ENCODE results near the gene CEBPZOS.

CEBPZOS gene

GRCh38 chr2:37181726-37182684 lies 14.3 kb upstream of the CEBPZOS start:
- no peak for ATAC-seq
- no peak for TF ChIP-seq ZNF565 (CRISPR knock-in tag; conservative IDR thresholded peaks at IDR 0.05; ENCODE audit: low read depth)
- TF ChIP-seq TCF4 (CRISPR knock-in tag; IDR thresholded peaks at IDR 0.05; ENCODE audit: borderline replicate concordance), result no peak
- TF ChIP-seq ESRRG (CRISPR knock-in tag; IDR thresholded peaks at IDR 0.05), result no peak
- TF ChIP-seq ZC3H10 (CRISPR knock-in tag; IDR thresholded peaks at IDR 0.05), result no peak
- no peak for TF ChIP-seq CSDC2 (CRISPR knock-in tag; IDR thresholded peaks at IDR 0.05)
- TF ChIP-seq CSRNP3 (CRISPR knock-in tag; IDR thresholded peaks at IDR 0.05), result no peak
- TF ChIP-seq PPARA (CRISPR knock-in tag; IDR thresholded peaks at IDR 0.05; ENCODE audit: borderline replicate concordance), result no peak
- TF ChIP-seq, protein P1, sequence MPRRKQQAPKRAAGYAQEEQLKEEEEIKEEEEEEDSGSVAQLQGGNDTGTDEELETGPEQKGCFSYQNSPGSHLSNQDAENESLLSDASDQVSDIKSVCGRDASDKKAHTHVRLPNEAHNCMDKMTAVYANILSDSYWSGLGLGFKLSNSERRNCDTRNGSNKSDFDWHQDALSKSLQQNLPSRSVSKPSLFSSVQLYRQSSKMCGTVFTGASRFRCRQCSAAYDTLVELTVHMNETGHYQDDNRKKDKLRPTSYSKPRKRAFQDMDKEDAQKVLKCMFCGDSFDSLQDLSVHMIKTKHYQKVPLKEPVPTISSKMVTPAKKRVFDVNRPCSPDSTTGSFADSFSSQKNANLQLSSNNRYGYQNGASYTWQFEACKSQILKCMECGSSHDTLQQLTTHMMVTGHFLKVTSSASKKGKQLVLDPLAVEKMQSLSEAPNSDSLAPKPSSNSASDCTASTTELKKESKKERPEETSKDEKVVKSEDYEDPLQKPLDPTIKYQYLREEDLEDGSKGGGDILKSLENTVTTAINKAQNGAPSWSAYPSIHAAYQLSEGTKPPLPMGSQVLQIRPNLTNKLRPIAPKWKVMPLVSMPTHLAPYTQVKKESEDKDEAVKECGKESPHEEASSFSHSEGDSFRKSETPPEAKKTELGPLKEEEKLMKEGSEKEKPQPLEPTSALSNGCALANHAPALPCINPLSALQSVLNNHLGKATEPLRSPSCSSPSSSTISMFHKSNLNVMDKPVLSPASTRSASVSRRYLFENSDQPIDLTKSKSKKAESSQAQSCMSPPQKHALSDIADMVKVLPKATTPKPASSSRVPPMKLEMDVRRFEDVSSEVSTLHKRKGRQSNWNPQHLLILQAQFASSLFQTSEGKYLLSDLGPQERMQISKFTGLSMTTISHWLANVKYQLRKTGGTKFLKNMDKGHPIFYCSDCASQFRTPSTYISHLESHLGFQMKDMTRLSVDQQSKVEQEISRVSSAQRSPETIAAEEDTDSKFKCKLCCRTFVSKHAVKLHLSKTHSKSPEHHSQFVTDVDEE (CRISPR knock-in tag; IDR thresholded peaks at IDR 0.05), result no peak
- no peak for TF ChIP-seq RARB (CRISPR knock-in tag; IDR thresholded peaks at IDR 0.05)
- TF ChIP-seq ISL1 (CRISPR knock-in tag; IDR thresholded peaks at IDR 0.05), result no peak
- TF ChIP-seq ARNTL (CRISPR knock-in tag; IDR thresholded peaks at IDR 0.05; ENCODE audit: borderline replicate concordance, low read depth), result no peak
- TF ChIP-seq ZFP30 (CRISPR knock-in tag; IDR thresholded peaks at IDR 0.05), result no peak
- TF ChIP-seq, protein P2, sequence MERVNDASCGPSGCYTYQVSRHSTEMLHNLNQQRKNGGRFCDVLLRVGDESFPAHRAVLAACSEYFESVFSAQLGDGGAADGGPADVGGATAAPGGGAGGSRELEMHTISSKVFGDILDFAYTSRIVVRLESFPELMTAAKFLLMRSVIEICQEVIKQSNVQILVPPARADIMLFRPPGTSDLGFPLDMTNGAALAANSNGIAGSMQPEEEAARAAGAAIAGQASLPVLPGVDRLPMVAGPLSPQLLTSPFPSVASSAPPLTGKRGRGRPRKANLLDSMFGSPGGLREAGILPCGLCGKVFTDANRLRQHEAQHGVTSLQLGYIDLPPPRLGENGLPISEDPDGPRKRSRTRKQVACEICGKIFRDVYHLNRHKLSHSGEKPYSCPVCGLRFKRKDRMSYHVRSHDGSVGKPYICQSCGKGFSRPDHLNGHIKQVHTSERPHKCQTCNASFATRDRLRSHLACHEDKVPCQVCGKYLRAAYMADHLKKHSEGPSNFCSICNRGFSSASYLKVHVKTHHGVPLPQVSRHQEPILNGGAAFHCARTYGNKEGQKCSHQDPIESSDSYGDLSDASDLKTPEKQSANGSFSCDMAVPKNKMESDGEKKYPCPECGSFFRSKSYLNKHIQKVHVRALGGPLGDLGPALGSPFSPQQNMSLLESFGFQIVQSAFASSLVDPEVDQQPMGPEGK (CRISPR knock-in tag; IDR thresholded peaks at IDR 0.05; ENCODE audit: borderline replicate concordance), result no peak
- no peak for TF ChIP-seq SNAI2 (CRISPR knock-in tag; IDR thresholded peaks at IDR 0.05)
- TF ChIP-seq TOX (CRISPR knock-in tag; IDR thresholded peaks at IDR 0.05; ENCODE audit: borderline replicate concordance), result no peak
- no peak for TF ChIP-seq GLIS3 (CRISPR knock-in tag; IDR thresholded peaks at IDR 0.05)
- no peak for TF ChIP-seq OSR1 (CRISPR knock-in tag; IDR thresholded peaks at IDR 0.05)

DNA sequence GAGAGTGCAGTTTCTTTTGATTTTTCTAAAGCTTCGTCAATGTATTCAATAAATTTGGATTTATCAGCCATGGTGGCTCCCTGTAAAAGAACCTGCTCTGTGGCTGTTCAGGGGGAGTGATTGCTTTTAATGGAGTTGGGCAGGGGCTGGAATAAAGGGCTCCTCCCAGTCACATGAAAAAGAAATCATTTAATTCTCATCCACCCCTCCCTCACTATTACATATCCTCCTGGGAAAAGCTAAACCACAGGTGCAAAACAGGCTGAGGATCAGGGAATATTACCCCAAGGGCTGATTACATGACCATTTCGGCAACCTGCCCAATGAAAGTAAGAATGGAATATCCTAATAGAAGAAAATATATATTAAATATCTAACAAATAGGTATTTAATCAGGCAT lies 7.7 kb upstream of the CEBPZOS start, which contains the start of gene SULT6B1:
SULT6B1 (minus strand) TSS at position 101 of the 400 bp plus-strand sequence; CDS start at position 71, 30 bp downstream.
- TF ChIP-seq TCF4 (CRISPR knock-in tag; IDR thresholded peaks at IDR 0.05; ENCODE audit: borderline replicate concordance), result no peak
- no peak for TF ChIP-seq RARB (CRISPR knock-in tag; IDR thresholded peaks at IDR 0.05)
- no peak for TF ChIP-seq PPARA (CRISPR knock-in tag; IDR thresholded peaks at IDR 0.05; ENCODE audit: borderline replicate concordance)
- TF ChIP-seq, protein P2 (CRISPR knock-in tag; IDR thresholded peaks at IDR 0.05; ENCODE audit: borderline replicate concordance), result no peak
- no peak for TF ChIP-seq ZNF70 (CRISPR knock-in tag; IDR thresholded peaks at IDR 0.05)
- TF ChIP-seq ZFP30 (CRISPR knock-in tag; IDR thresholded peaks at IDR 0.05), result no peak
- TF ChIP-seq OSR1 (CRISPR knock-in tag; IDR thresholded peaks at IDR 0.05), result no peak
- TF ChIP-seq, protein P3, sequence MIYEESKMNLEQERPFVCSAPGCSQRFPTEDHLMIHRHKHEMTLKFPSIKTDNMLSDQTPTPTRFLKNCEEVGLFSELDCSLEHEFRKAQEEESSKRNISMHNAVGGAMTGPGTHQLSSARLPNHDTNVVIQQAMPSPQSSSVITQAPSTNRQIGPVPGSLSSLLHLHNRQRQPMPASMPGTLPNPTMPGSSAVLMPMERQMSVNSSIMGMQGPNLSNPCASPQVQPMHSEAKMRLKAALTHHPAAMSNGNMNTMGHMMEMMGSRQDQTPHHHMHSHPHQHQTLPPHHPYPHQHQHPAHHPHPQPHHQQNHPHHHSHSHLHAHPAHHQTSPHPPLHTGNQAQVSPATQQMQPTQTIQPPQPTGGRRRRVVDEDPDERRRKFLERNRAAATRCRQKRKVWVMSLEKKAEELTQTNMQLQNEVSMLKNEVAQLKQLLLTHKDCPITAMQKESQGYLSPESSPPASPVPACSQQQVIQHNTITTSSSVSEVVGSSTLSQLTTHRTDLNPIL (CRISPR knock-in tag; IDR thresholded peaks at IDR 0.05; ENCODE audit: low read depth), result no peak
- no peak for TF ChIP-seq GLIS3 (CRISPR knock-in tag; IDR thresholded peaks at IDR 0.05)
- TF ChIP-seq ARNTL (CRISPR knock-in tag; IDR thresholded peaks at IDR 0.05; ENCODE audit: borderline replicate concordance, low read depth), result no peak
- TF ChIP-seq ESRRG (CRISPR knock-in tag; IDR thresholded peaks at IDR 0.05), result no peak
- TF ChIP-seq CSDC2 (CRISPR knock-in tag; IDR thresholded peaks at IDR 0.05), result no peak
- TF ChIP-seq, protein P1 (CRISPR knock-in tag; IDR thresholded peaks at IDR 0.05), result no peak
- TF ChIP-seq ISL1 (CRISPR knock-in tag; IDR thresholded peaks at IDR 0.05), result no peak
- no peak for TF ChIP-seq BACH2 (CRISPR knock-in tag; IDR thresholded peaks at IDR 0.05; ENCODE audit: borderline replicate concordance)
- no peak for TF ChIP-seq TOX (CRISPR knock-in tag; IDR thresholded peaks at IDR 0.05; ENCODE audit: borderline replicate concordance)
- TF ChIP-seq ZNF8 (CRISPR knock-in tag; IDR thresholded peaks at IDR 0.05), result no peak
- no peak for TF ChIP-seq ZC3H10 (CRISPR knock-in tag; IDR thresholded peaks at IDR 0.05)
- TF ChIP-seq ZNF565 (CRISPR knock-in tag; conservative IDR thresholded peaks at IDR 0.05; ENCODE audit: low read depth), result no peak
- no peak for TF ChIP-seq POU6F1 (CRISPR knock-in tag; IDR thresholded peaks at IDR 0.05; ENCODE audit: borderline replicate concordance, low read depth)
- no peak for ATAC-seq

Data from SK-N-SH treated with all-trans-retinoic acid at 6 μM for 48 hours (cell line).